SHP77 (cell line): ENCODE results near the gene MCM7.

ENCODE experiments used
- DNase-seq, 2 experiments: peaks; one replicate each; lab custom pipeline; 2025; lab: John Stamatoyannopoulos, UW

The MCM7 gene

GRCh38 chr7:100071018-100071723, 30.0 kb downstream of the MCM7 start:
- DNase-seq: no peak

- DNase-seq: no peak
Measured at GRCh38 chr7:100069991-100070390, 31.2 kb downstream of the MCM7 start.

- DNase-seq: no peak
Measured at GRCh38 chr7:100066953-100067352, 34.2 kb downstream of the MCM7 start.

GRCh38 chr7:100065452-100066186, 35.6 kb downstream of the MCM7 start:
- no peak for DNase-seq

GRCh38 chr7:100064162-100064561, 37.0 kb downstream of the MCM7 start:
- DNase-seq: no peak

GRCh38 chr7:100063376-100063775, 37.8 kb downstream of the MCM7 start:
- DNase-seq: no peak

GRCh38 chr7:100061518-100062193, 39.5 kb downstream of the MCM7 start:
- no peak for DNase-seq

GRCh38 chr7:100059251-100059739, 41.9 kb downstream of the MCM7 start:
- no peak for DNase-seq

GRCh38 chr7:100057006-100057405, 44.2 kb downstream of the MCM7 start:
- no peak for DNase-seq

- DNase-seq: peak; percentile 71 to 81
Measured at GRCh38 chr7:100053215-100053614, 48.0 kb downstream of the MCM7 start.

GRCh38 chr7:100051611-100052010, 49.6 kb downstream of the MCM7 start:
- no peak for DNase-seq

GRCh38 chr7:100049441-100050291, 51.5 kb downstream of the MCM7 start, which contains the start of gene ZSCAN21:
TSS of gene ZSCAN21 (plus strand) at chr7:100049774. CDS start at chr7:100057007, 7,233 bp downstream.
- DNase-seq: peak; percentile 43 to 65

- DNase-seq: no peak
Measured at GRCh38 chr7:100048680-100049079, 52.5 kb downstream of the MCM7 start.

GRCh38 chr7:100044718-100045117, 56.5 kb downstream of the MCM7 start:
- peak in 1 of 2 experiments; percentile 8 for DNase-seq
